Motor neuron (in vitro differentiated cells): ENCODE data around the gene CCDC63. TPM values are rescaled to one million over a fixed set of nuclear protein-coding genes. Genes with fewer than 3 reads are reported as not detected.
"Not testable (repeated sequence)": the region's sequence is repeated elsewhere in the genome, so short reads cannot be mapped to it uniquely, and the experiment has no call there.

ENCODE experiments used
- ATAC-seq, 8 experiments: fragments of 200-7000 bp; cut with Tn5 transposase; replicated peaks in 6 of 8; 2 replicates each; pipeline ENCODE4 v1.8.0; 2021; ENCODE audit warnings: mild to moderate bottlenecking in 8 of 8, moderate library complexity in 8 of 8
- H3K27ac ChIP-seq, 2 donors: fragments of 250-450 bp; sonication (Bioruptor Pico); 2 replicates each; pipeline ENCODE4 v1.9.0; 2021; ENCODE audit warnings: antibody characterized with exemption in 2 of 2, mild to moderate bottlenecking in 2 of 2, moderate library complexity in 1 of 2
- H3K4me1 ChIP-seq, 2 donors: fragments of 250-450 bp; sonication (Bioruptor Pico); replicated peaks in 1 of 2; 2 replicates each; pipeline ENCODE4 v1.6.1; 2021; ENCODE audit warnings: antibody characterized with exemption in 2 of 2, mild to moderate bottlenecking in 2 of 2, moderate library complexity in 1 of 2
- H3K4me3 ChIP-seq, 5 donors: fragments of 250-450 bp; sonication (Bioruptor Pico); 2 replicates each; pipeline ENCODE4 v1.9.0; 2021; ENCODE audit warnings: antibody characterized with exemption in 5 of 5, mild to moderate bottlenecking in 5 of 5, moderate library complexity in 4 of 5
- WGBS, 10 experiments: fragments of 450-650 bp; shearing (Covaris generic); methylation state at CpG; one replicate each; pipeline ENCODE4 v1.0.0; 2022; 5-methylcytosine and 5-hydroxymethylcytosine counted together
- in situ Hi-C, 9 experiments: fragments of 400-800 bp; cut with MboI; loops; one replicate each; pipeline ENCODE4 v1.15.0; 2021; ENCODE audit warnings: low sequenced_read_pairs in 9 of 9, low pct_unique_long_range_greater_than_20kb in 2 of 9; ENCODE audit not compliant: unreplicated experiment in 9 of 9
- total RNA-seq, 8 experiments: library from RNA; unstranded; fragments of 300-600 nt; gene quantifications; 2 replicates each; pipeline versions ENCODE4 v1.2.3 to v1.2.4, GENCODE V29; 2022

Gene CCDC63
- total RNA-seq, 8 experiments from 2014 or later, result 0.11 TPM; not detected in 7

GRCh38 chr12:110849221-110849620 is 2.4 kb downstream of the CCDC63 start:
- 57 to 100% (median 84%) methylated on average over 1 to 3 of the region's 4 CpGs; no CpG with 5 or more reads in 6 of the 10 experiments for WGBS, 10 experiments
- no peaks in the 10 kb centered on the region for H3K4me1 ChIP-seq
- no peak overlapping the region for H3K4me3 ChIP-seq
- no peak for ATAC-seq
- H3K27ac ChIP-seq, result no peak overlapping the region
- in situ Hi-C loops, result no loop called here

- Histone ChIP-seq H3K4me3 (no peak overlapping the region), H3K27ac (no peak overlapping the region), H3K4me1 (no peaks in the 10 kb centered on the region)
- 76 to 100% (median 83%) methylated on average over 1 to 4 of the region's 5 CpGs; no CpG with 5 or more reads in 3 of the 10 experiments for WGBS, 10 experiments
- ATAC-seq, result no peak
- in situ Hi-C loops, result no loop called here
These were observed 3.1 kb downstream of the CCDC63 start for GRCh38 chr12:110849748-110850403.

- Histone ChIP-seq H3K27ac (no peak overlapping the region), H3K4me1 (no peaks in the 10 kb centered on the region), H3K4me3 (no peak overlapping the region)
- in situ Hi-C loops, result no loop called here
- WGBS, 10 experiments, result 27 to 100% (median 61%) methylated on average over 1 to 5 of the region's 5 CpGs; no CpG with 5 or more reads in 2 of the 10 experiments
- no peak for ATAC-seq
These were observed 4.0 kb downstream of the CCDC63 start for GRCh38 chr12:110850762-110851161.

- in situ Hi-C loops, result no loop called here
- H3K27ac ChIP-seq, result no peak overlapping the region
- peak in 1 of 8 experiments; percentile 57 for ATAC-seq
- WGBS, 10 experiments, result 31 to 100% (median 65%) methylated on average over 1 to 4 of the region's 4 CpGs; no CpG with 5 or more reads in 2 of the 10 experiments
- peaks cover 0 to 3% of the 10 kb centered on the region in 2 donors for H3K4me1 ChIP-seq
- no peak overlapping the region for H3K4me3 ChIP-seq
These were observed 7.0 kb downstream of the CCDC63 start for GRCh38 chr12:110853836-110854235.

GRCh38 chr12:110856542-110856941 is 9.8 kb downstream of the CCDC63 start:
- H3K4me1 ChIP-seq, result peaks cover 2 to 13% of the 10 kb centered on the region in 2 donors
- H3K27ac ChIP-seq, result no peak overlapping the region
- ATAC-seq, result no peak
- no peak overlapping the region for H3K4me3 ChIP-seq
- WGBS, 10 experiments, result 33 to 100% (median 94%) methylated on average over 1 to 4 of the region's 4 CpGs; no CpG with 5 or more reads in 1 of the 10 experiments
- in situ Hi-C loops, result no loop called here

- in situ Hi-C loops, result no loop called here
- Histone ChIP-seq H3K4me3 (no peak overlapping the region), H3K4me1 (peaks cover 7 to 20% of the 10 kb centered on the region in 2 donors), H3K27ac (no peak overlapping the region)
- 55 to 100% (median 60%) methylated on average over 1 to 4 of the region's 5 CpGs; no CpG with 5 or more reads in 5 of the 10 experiments for WGBS, 10 experiments
- ATAC-seq, result no peak
These were observed 10.7 kb downstream of the CCDC63 start for GRCh38 chr12:110857528-110857927.

GRCh38 chr12:110857954-110858353 is 11.2 kb downstream of the CCDC63 start:
- ATAC-seq, H3K4me3 ChIP-seq, H3K27ac ChIP-seq, in situ Hi-C loops: not testable (repeated sequence)
- H3K4me1 ChIP-seq, result peaks cover 12 to 24% of the 10 kb centered on the region in 2 donors
- 42 to 100% (median 94%) methylated on average over 1 to 4 of the region's 4 CpGs for WGBS, 10 experiments

GRCh38 chr12:110858848-110859247 is 12.1 kb downstream of the CCDC63 start:
- ATAC-seq, result no peak
- in situ Hi-C loops, result no loop called here
- WGBS, 10 experiments, result 22 to 100% (median 88%) methylated on average over 1 to 7 of the region's 8 CpGs; no CpG with 5 or more reads in 2 of the 10 experiments

GRCh38 chr12:110860833-110861296 is 14.1 kb downstream of the CCDC63 start:
- peak overlapping the region; percentile 55 to 83 for H3K27ac ChIP-seq
- in situ Hi-C loops, result no loop called here
- WGBS, 10 experiments, result 15 to 75% (median 60%) methylated on average over 1 to 6 of the region's 8 CpGs; no CpG with 5 or more reads in 1 of the 10 experiments

More at GRCh38 chr12:110858848-110859247, 12.1 kb downstream of the CCDC63 start:
- peaks cover 13 to 24% of the 10 kb centered on the region in 2 donors for H3K4me1 ChIP-seq
- no peak overlapping the region for H3K27ac ChIP-seq
- H3K4me3 ChIP-seq, result no peak overlapping the region

GRCh38 chr12:110861729-110862128 is 14.9 kb downstream of the CCDC63 start:
- peaks cover 13 to 24% of the 10 kb centered on the region in 2 donors for H3K4me1 ChIP-seq
- H3K4me3 ChIP-seq, result no peak overlapping the region
- H3K27ac ChIP-seq, result peak overlapping the region; percentile 55 to 83
- in situ Hi-C loops, result no loop called here
- WGBS, 10 experiments, result 20 to 100% (median 84%) methylated on average over 1 to 5 of the region's 7 CpGs; no CpG with 5 or more reads in 4 of the 10 experiments
- no peak for ATAC-seq

More at GRCh38 chr12:110860833-110861296, 14.1 kb downstream of the CCDC63 start:
- Histone ChIP-seq H3K4me3 (no peak overlapping the region), H3K4me1 (peaks cover 13 to 24% of the 10 kb centered on the region in 2 donors)
- ATAC-seq, result peak in 5 of 8 experiments; percentile 14 to 84 (median 83)

- in situ Hi-C loops, result no loop called here
- peak in 5 of 8 experiments; percentile 72 to 96 (median 74) for ATAC-seq
- WGBS, 10 experiments, result 0 to 100% (median 47%) methylated on average over 1 to 8 of the region's 9 CpGs; no CpG with 5 or more reads in 1 of the 10 experiments
- Histone ChIP-seq H3K27ac (peak overlapping the region; percentile 40 to 83), H3K4me3 (no peak overlapping the region), H3K4me1 (peaks cover 13 to 24% of the 10 kb centered on the region in 2 donors)
These were observed 15.5 kb downstream of the CCDC63 start for GRCh38 chr12:110862329-110862728.

GRCh38 chr12:110863161-110863560 is 16.4 kb downstream of the CCDC63 start:
- no peak for ATAC-seq
- WGBS, 10 experiments, result 40 to 100% (median 98%) methylated on average over 2 to 3 of the region's 7 CpGs; no CpG with 5 or more reads in 4 of the 10 experiments

GRCh38 chr12:110865521-110865920 is 18.7 kb downstream of the CCDC63 start:
- no peak for ATAC-seq

More at GRCh38 chr12:110863161-110863560, 16.4 kb downstream of the CCDC63 start:
- H3K4me1 ChIP-seq, result peaks cover 13 to 21% of the 10 kb centered on the region in 2 donors
- in situ Hi-C loops, result no loop called here
- no peak overlapping the region for H3K27ac ChIP-seq
- H3K4me3 ChIP-seq, result no peak overlapping the region

More at GRCh38 chr12:110865521-110865920, 18.7 kb downstream of the CCDC63 start:
- 36 to 99% (median 81%) methylated on average over 3 to 6 of the region's 6 CpGs for WGBS, 10 experiments
- Histone ChIP-seq H3K4me1 (peaks cover 12 to 21% of the 10 kb centered on the region in 2 donors), H3K27ac (no peak overlapping the region), H3K4me3 (no peak overlapping the region)
- in situ Hi-C loops, result no loop called here
